CD4-positive, alpha-beta memory T cell (primary cell): ENCODE results near the gene EFNA5. TPM values are rescaled to one million over a fixed set of nuclear protein-coding genes. Genes with fewer than 3 reads are reported as not detected.

Experiments
- CTCF ChIA-PET: fragments of 350-600 bp; sonication (Branson Sonifier 250); formaldehyde crosslinking; loops from one replicate; lab custom pipeline; 2021; ENCODE audit warnings: inconsistent platforms; ENCODE audit not compliant: partially characterized antibody; lab: Charles Lee
- POLR2A ChIA-PET: fragments of 350-600 bp; sonication (Branson Sonifier 250); formaldehyde crosslinking; loops from one replicate; lab custom pipeline; 2021; ENCODE audit not compliant: partially characterized antibody; lab: Charles Lee
- DNase-seq, 5 donors: peaks; one replicate each; pipeline versions ENCODE4 v3.0.0 to v3.0.0-alpha.2; 2020 to 2022; ENCODE audit warnings: mixed read lengths in 1 of 5
- H3K27ac ChIP-seq: one replicate; pipeline ENCODE4 v1.7.0; 2013; ENCODE audit warnings: low read depth, low read length
- H3K27me3 ChIP-seq: 2 replicates; pipeline ENCODE4 v1.7.0; 2013; ENCODE audit warnings: mild to moderate bottlenecking, low read length, moderate library complexity; ENCODE audit not compliant: insufficient read depth
- H3K36me3 ChIP-seq: 2 replicates; pipeline ENCODE4 v1.7.0; 2013; ENCODE audit warnings: mild to moderate bottlenecking, low read length, moderate library complexity; ENCODE audit not compliant: insufficient read depth
- H3K4me1 ChIP-seq: 2 replicates; pipeline ENCODE4 v1.7.0; 2013; ENCODE audit warnings: mild to moderate bottlenecking, low read length, moderate library complexity; ENCODE audit not compliant: insufficient read depth
- H3K4me3 ChIP-seq, 2 donors: one replicate each; pipeline ENCODE4 v1.7.0; 2013; ENCODE audit warnings: low read length in 2 of 2, mild to moderate bottlenecking in 1 of 2
- H3K9me3 ChIP-seq, 2 donors: one replicate each; pipeline ENCODE4 v1.7.0; 2013; ENCODE audit warnings: low read length in 2 of 2, control low read depth in 1 of 2; ENCODE audit not compliant: control insufficient read depth in 1 of 2
- H3K27ac Mint-ChIP-seq, 7 donors: one replicate each; pipeline ENCODE4 v1.8.0; 2020 to 2021; ENCODE audit warnings: mixed read lengths in 7 of 7, mild to moderate bottlenecking in 6 of 7, inconsistent platforms in 3 of 7, moderate library complexity in 3 of 7
- H3K27me3 Mint-ChIP-seq, 2 donors: one replicate each; pipeline ENCODE4 v1.8.0; 2020 to 2021; ENCODE audit warnings: mixed read lengths in 2 of 2
- H3K36me3 Mint-ChIP-seq, 2 donors: one replicate each; pipeline ENCODE4 v1.8.0; 2020 to 2021; ENCODE audit warnings: mixed read lengths in 2 of 2, inconsistent platforms in 1 of 2, mild to moderate bottlenecking in 1 of 2
- H3K4me1 Mint-ChIP-seq, 4 donors: one replicate each; pipeline ENCODE4 v1.8.0; 2020 to 2021; ENCODE audit warnings: mixed read lengths in 4 of 4, mild to moderate bottlenecking in 1 of 4
- H3K4me3 Mint-ChIP-seq, 8 donors: one replicate each; pipeline ENCODE4 v1.8.0; 2020 to 2021; ENCODE audit warnings: mixed read lengths in 8 of 8, mild to moderate bottlenecking in 7 of 8, moderate library complexity in 6 of 8, inconsistent platforms in 3 of 8
- H3K9me3 Mint-ChIP-seq, 8 donors: one replicate each; pipeline ENCODE4 v1.8.0; 2020 to 2021; ENCODE audit warnings: mixed read lengths in 8 of 8, mild to moderate bottlenecking in 5 of 8, inconsistent platforms in 3 of 8, moderate library complexity in 1 of 8
- intact Hi-C: fragments of 100-400 bp; cut with micrococcal nuclease; formaldehyde crosslinking; loops from one replicate; pipeline ENCODE4 v1.15.1; 2023
- polyA plus RNA-seq, 2 donors: library from polyadenylated mRNA; unstranded; fragments of 300-500 nt; fragmentation: Illumina TruSeq; gene quantifications; one replicate each; pipeline ENCODE4 v1.2.3, GENCODE V29; 2021
- total RNA-seq, 2 experiments: library from RNA; stranded (reverse); gene quantifications; one replicate each; pipeline ENCODE4 v1.2.3, GENCODE V29; 2021

The EFNA5 gene
- total and polyA plus RNA-seq, 4 experiments from 2014 or later: not detected

DNA sequence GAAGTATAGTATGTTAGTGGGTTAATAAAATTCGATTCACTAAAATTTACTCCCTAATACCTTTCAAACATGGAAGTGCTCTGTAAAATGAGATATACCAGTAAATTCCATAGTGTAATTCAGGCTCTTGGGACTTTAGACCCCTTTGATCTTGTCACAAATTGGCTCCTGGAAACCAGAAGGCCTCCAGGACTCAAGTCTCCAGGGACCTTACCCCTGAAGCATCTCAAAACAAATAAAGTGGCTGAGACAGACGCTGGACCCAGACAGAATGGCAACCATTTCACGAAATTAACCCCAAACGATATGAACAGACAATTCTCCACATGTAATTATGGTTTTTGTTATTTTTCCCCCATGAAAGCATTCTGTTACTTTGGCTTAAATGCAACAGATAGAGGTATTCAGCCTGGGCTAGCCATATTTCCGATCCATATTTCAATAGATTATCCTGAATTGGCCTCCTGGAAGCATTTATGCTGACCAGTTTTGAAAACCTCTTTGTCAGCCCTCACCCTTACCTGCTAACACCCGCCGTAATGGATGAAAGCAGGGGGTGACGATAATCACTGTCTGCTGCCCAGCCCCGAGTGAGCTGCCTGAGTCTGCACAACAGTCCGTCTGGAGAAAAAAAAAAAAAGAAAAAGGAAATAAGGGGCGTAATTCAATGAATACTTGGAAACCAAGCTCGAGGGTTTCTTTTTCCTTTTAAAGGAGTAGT lies 34.1 kb upstream of the EFNA5 start:
- Mint-ChIP-seq H3K4me1 (no peaks in the 10 kb centered on the region), H3K9me3 (peaks cover 0 to 6% (median 4%) of the 10 kb centered on the region in 8 donors), H3K36me3 (no peaks in the 10 kb centered on the region), H3K4me3 (no peak overlapping the region), H3K27me3 (peaks cover 7 to 8% of the 10 kb centered on the region in 2 donors), H3K27ac (no peak overlapping the region)
- intact Hi-C loops: no loop called here
- H3K4me1 ChIP-seq: no peaks in the 10 kb centered on the region
- ChIA-PET CTCF (interaction anchor here (0.6 kb wide), 1 partner anchor 45 kb away, joined by 3 read pairs; no protein-coding TSS in a partner anchor), POLR2A (no interaction called here)
- no peak overlapping the region for H3K27ac ChIP-seq
- H3K4me3 ChIP-seq: no peak overlapping the region
- H3K36me3 ChIP-seq: no peaks in the 10 kb centered on the region
- DNase-seq: no peak
- no peaks in the 10 kb centered on the region for H3K9me3 ChIP-seq
- no peaks in the 10 kb centered on the region for H3K27me3 ChIP-seq

DNA sequence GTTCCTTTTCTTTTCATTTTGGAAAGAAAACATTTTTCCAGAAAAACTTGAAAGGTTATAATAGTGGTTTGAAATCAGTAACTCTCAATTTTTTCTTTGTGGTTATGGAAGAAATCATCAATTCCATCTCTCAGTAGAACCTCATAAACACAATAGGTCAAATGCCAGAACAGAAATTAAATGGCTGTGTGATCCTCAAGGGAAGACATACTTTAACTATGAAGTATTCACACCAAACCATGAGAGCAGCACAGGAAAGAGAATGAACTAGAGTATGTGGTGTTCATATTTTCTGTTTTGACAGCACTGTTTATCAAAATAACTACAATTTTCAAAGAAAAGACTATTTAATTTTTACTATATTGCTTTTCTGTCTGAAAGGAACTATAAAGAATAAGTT lies 29.7 kb upstream of the EFNA5 start:
- H3K4me3 ChIP-seq: no peak overlapping the region
- H3K4me1 Mint-ChIP-seq: no peaks in the 10 kb centered on the region
- ChIA-PET CTCF (no interaction called here), POLR2A (no interaction called here)
- no peaks in the 10 kb centered on the region for H3K36me3 ChIP-seq
- DNase-seq: no peak
- H3K4me1 ChIP-seq: no peaks in the 10 kb centered on the region
- intact Hi-C loops: no loop called here
- no peak overlapping the region for H3K4me3 Mint-ChIP-seq
- peaks cover 0 to 4% (median 0%) of the 10 kb centered on the region in 8 donors for H3K9me3 Mint-ChIP-seq
- H3K9me3 ChIP-seq: no peaks in the 10 kb centered on the region
- no peaks in the 10 kb centered on the region for H3K27me3 ChIP-seq
- H3K27ac Mint-ChIP-seq: no peak overlapping the region
- no peak overlapping the region for H3K27ac ChIP-seq
- H3K27me3 Mint-ChIP-seq: peaks cover 8 to 9% of the 10 kb centered on the region in 2 donors
- no peaks in the 10 kb centered on the region for H3K36me3 Mint-ChIP-seq

DNA sequence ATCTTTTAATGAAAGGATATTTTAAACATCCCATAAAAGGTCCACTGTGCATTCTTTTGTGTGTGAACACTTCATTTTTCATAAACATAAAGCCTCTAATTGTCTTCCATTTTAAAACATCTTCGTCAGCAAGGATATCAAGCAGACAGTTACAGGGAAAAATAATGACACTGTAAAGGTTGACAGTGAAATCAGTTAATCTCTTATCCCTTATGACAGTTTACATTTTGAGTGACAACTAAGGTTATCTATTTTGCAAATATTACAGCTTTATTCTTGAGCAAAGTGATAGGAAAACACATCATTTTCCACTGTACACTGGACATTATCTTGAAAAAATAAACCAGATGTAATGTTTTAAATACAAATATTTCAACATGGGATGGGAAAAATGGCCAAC lies 28.7 kb upstream of the EFNA5 start:
- POLR2A ChIA-PET: no interaction called here
- Histone ChIP-seq H3K27me3 (no peaks in the 10 kb centered on the region), H3K4me1 (no peaks in the 10 kb centered on the region), H3K27ac (no peak overlapping the region), H3K36me3 (no peaks in the 10 kb centered on the region), H3K9me3 (no peaks in the 10 kb centered on the region), H3K4me3 (no peak overlapping the region)
- H3K4me3 Mint-ChIP-seq: no peak overlapping the region
- CTCF ChIA-PET: no interaction called here
- no peaks in the 10 kb centered on the region for H3K36me3 Mint-ChIP-seq
- DNase-seq: no peak
- H3K4me1 Mint-ChIP-seq: no peaks in the 10 kb centered on the region
- no peak overlapping the region for H3K27ac Mint-ChIP-seq
- peaks cover 6 to 8% of the 10 kb centered on the region in 2 donors for H3K27me3 Mint-ChIP-seq
- intact Hi-C loops: no loop called here
- H3K9me3 Mint-ChIP-seq: peaks cover 0 to 4% (median 0%) of the 10 kb centered on the region in 8 donors

- H3K27me3 ChIP-seq: no peaks in the 10 kb centered on the region
- H3K9me3 ChIP-seq: no peaks in the 10 kb centered on the region
- Mint-ChIP-seq H3K27me3 (peaks cover 6 to 7% of the 10 kb centered on the region in 2 donors), H3K27ac (no peak overlapping the region), H3K36me3 (no peaks in the 10 kb centered on the region), H3K4me3 (no peak overlapping the region), H3K9me3 (peaks cover 0 to 4% (median 0%) of the 10 kb centered on the region in 8 donors), H3K4me1 (no peaks in the 10 kb centered on the region)
- POLR2A ChIA-PET: no interaction called here
- H3K4me3 ChIP-seq: no peak overlapping the region
- no peaks in the 10 kb centered on the region for H3K4me1 ChIP-seq
- no peak overlapping the region for H3K27ac ChIP-seq
- CTCF ChIA-PET: no interaction called here
- intact Hi-C loops: no loop called here
- DNase-seq: no peak
- H3K36me3 ChIP-seq: no peaks in the 10 kb centered on the region
These were observed 27.5 kb upstream of the EFNA5 start for GRCh38 chr5:107698286-107698685.

GRCh38 chr5:107696498-107696897 lies 25.8 kb upstream of the EFNA5 start:
- intact Hi-C loops: no loop called here
- Histone ChIP-seq H3K9me3 (no peaks in the 10 kb centered on the region), H3K27ac (no peak overlapping the region), H3K4me3 (no peak overlapping the region), H3K27me3 (no peaks in the 10 kb centered on the region), H3K36me3 (no peaks in the 10 kb centered on the region), H3K4me1 (no peaks in the 10 kb centered on the region)
- CTCF ChIA-PET: no interaction called here
- peak overlapping the region in 1 of 7 donors; percentile 6 for H3K27ac Mint-ChIP-seq
- no peaks in the 10 kb centered on the region for H3K4me1 Mint-ChIP-seq
- H3K36me3 Mint-ChIP-seq: no peaks in the 10 kb centered on the region
- peaks cover 0 to 1% of the 10 kb centered on the region in 2 donors for H3K27me3 Mint-ChIP-seq
- DNase-seq: no peak
- peaks cover 0 to 5% (median 0%) of the 10 kb centered on the region in 8 donors for H3K9me3 Mint-ChIP-seq
- POLR2A ChIA-PET: no interaction called here
- H3K4me3 Mint-ChIP-seq: no peak overlapping the region

DNA sequence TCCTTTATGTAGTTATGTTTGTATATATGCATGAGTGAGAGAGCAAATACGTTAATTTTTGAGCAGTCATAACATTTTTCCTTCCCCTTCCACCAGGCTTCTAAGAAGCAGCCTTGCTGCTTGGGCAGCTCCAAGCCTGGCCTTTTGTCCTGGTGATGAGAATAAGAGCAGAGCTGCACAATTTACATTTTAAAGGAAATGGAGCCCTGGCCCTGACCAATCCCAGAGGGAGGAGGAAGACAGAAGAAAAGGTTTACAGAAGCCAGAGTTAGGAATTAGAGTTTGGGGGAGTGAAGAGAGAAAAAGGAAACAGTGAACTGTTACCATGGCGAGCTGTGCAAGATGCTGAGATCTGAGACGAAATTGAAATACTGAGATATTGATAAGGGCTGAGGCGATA lies 25.3 kb upstream of the EFNA5 start:
- ChIA-PET CTCF (no interaction called here), POLR2A (no interaction called here)
- H3K36me3 Mint-ChIP-seq: no peaks in the 10 kb centered on the region
- DNase-seq: no peak
- H3K36me3 ChIP-seq: no peaks in the 10 kb centered on the region
- no peak overlapping the region for H3K27ac ChIP-seq
- H3K27me3 Mint-ChIP-seq: peaks cover 0 to 1% of the 10 kb centered on the region in 2 donors
- peaks cover 0 to 5% (median 0%) of the 10 kb centered on the region in 8 donors for H3K9me3 Mint-ChIP-seq
- H3K4me1 ChIP-seq: no peaks in the 10 kb centered on the region
- peak overlapping the region in 1 of 7 donors; percentile 6 for H3K27ac Mint-ChIP-seq
- H3K4me1 Mint-ChIP-seq: no peaks in the 10 kb centered on the region
- no peaks in the 10 kb centered on the region for H3K27me3 ChIP-seq
- intact Hi-C loops: no loop called here
- no peaks in the 10 kb centered on the region for H3K9me3 ChIP-seq
- no peak overlapping the region for H3K4me3 ChIP-seq
- no peak overlapping the region for H3K4me3 Mint-ChIP-seq

DNA sequence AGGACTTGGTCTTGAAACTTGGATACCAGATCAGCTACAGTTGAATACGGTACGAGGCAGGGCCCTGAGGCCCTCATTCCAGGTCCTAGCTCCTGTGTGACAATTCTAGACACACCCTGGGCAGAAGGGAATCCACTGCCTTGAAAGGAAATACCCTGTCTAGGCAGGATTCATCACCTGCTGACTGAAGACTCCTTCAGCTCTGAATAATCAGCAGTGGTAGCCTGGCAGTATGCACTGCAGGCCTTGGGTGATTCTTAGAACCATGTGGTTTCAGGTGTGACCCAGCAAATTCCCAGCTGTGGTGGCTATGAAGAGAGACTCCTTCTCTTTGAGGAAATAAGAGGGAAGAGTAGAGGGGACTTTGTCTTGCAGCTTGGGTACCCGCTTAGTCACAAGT lies 17.2 kb upstream of the EFNA5 start:
- H3K36me3 Mint-ChIP-seq: no peaks in the 10 kb centered on the region
- no peak for DNase-seq
- intact Hi-C loops: no loop called here
- Histone ChIP-seq H3K9me3 (no peaks in the 10 kb centered on the region), H3K27me3 (no peaks in the 10 kb centered on the region), H3K27ac (no peak overlapping the region), H3K36me3 (no peaks in the 10 kb centered on the region), H3K4me3 (no peak overlapping the region), H3K4me1 (no peaks in the 10 kb centered on the region)
- no peaks in the 10 kb centered on the region for H3K4me1 Mint-ChIP-seq
- peaks cover 0 to 7% (median 4%) of the 10 kb centered on the region in 8 donors for H3K9me3 Mint-ChIP-seq
- POLR2A ChIA-PET: no interaction called here
- CTCF ChIA-PET: no interaction called here
- no peak overlapping the region for H3K4me3 Mint-ChIP-seq
- H3K27ac Mint-ChIP-seq: no peak overlapping the region
- H3K27me3 Mint-ChIP-seq: peaks cover 0 to 4% of the 10 kb centered on the region in 2 donors
